ENCODE measurements around the gene SCN4B.

The SCN4B gene

DNA sequence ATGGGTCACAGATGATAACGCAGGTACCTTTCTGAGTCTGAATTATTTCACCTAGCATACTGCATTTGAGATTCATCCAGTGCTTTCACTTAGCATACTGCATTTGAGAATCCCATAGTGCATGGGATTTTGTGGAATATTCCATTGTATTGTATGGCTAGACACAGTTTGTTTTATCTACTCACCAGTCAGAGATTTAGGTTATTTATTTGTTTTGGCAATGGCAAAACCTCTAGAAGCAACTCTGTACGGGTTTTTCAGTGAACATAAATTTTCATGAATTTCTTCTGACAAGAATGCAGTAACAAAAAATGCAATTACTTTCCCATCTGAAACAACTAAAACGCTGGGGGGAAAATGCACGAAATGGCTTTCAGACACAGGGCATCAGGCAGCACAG lies 24.3 kb downstream of the SCN4B start:
- DNase-seq: no peak

DNA sequence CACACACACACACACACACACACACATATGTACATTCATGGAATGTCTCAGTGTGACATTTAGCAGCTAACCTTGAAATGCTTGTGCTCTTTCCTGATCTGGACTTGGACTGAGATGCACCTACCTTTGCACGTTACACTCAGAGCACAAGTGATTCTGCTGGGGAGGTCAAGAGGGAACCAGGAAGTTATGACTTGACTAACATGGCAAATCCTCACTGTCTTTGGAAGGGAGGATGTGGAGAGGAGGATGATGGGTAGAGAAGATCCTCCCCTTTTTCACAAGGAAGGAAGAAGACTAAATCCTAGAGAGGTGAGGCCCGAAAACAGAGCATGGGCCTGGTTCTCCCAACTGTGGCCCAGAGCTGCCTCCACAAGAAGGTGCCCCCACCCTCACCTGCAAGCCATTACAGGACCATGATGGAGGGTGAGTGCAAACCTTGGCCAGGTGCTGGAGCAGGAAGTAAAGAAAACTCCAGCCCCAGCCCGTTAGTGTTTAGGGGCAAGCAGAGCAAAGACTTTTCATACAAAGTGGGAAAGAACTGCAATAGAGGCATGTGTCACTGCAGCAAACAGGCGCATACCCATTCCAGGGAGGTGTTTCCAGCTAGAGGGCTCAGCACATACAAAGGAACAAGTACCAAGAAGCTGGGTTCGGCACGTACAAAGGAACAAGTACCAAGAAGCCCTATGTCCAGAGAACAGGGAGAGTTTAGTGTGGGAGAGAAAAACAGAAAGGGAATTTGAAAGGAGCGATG lies 26.4 kb downstream of the SCN4B start:
- no peak for DNase-seq

DNA sequence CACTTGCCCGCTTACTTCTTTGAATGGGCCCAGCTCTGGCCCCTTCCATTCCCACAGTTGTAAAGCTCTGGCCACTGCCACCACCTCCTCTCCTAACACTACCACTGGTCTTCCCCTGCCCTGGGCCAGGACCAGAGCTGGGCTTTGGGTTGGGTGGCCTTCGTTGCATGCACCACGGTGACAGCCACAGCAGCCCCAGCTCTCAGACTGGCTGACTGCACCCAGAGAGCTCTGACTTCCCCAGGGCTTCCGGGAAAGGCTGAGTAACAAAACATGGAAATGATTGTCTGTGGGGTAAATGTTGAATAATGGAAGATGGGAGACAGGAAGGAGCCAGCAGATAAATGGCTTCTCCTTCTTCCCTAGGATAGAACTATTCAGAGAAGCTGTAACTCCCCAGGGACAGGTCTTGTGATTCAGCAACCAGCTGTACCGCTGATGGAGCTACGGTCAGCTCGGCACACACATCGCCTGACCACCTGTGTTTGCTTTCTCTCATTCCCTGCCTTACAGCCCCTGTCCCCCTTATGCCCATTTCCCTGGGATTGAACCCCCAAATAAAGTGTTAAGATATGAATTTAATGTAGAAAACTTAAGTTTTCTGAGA lies 27.6 kb downstream of the SCN4B start:
- no peak for DNase-seq

DNA sequence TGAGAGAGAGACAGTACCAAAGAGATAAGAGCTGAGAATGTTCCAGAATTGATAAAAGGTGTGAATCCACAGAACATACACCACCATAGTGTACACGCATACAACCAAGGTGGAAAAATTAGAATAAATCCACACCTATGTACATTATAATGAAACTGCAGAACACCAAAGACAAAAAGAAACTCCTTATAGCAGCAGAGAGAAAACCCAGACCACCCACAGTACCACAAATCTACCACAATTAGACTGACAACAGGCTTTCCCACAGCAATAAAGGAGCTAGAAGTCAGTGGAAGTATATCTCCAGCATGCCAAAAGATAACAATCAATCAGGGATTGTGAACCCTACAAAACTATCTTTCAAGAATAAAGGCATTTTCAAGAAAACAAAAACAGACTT lies 31.8 kb downstream of the SCN4B start:
- no peak for DNase-seq

GRCh38 chr11:118117790-118118601 lies 34.6 kb downstream of the SCN4B start:
- no peak for DNase-seq

GRCh38 chr11:118115048-118115447 lies 37.6 kb downstream of the SCN4B start:
- no peak for DNase-seq

DNA sequence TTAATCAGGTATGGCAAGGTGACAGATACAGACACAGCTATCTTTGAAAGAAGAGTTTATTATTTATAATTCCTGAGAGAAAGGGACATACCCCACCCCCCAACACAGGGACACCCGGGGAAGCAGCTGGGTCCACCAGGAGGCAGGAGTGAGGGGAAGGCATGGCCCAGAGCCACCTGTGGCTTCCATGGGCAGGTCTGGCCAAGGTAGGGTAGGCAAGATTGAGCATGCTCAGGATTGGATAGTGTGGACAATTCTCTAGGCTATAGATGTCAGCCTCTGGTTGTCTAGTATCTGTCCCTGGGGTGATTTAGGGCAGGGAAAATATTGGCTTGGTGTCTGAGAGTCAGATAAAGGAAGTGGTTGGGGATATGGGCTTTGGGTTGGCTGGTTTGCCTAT lies 38.4 kb downstream of the SCN4B start:
- no peak for DNase-seq

DNA sequence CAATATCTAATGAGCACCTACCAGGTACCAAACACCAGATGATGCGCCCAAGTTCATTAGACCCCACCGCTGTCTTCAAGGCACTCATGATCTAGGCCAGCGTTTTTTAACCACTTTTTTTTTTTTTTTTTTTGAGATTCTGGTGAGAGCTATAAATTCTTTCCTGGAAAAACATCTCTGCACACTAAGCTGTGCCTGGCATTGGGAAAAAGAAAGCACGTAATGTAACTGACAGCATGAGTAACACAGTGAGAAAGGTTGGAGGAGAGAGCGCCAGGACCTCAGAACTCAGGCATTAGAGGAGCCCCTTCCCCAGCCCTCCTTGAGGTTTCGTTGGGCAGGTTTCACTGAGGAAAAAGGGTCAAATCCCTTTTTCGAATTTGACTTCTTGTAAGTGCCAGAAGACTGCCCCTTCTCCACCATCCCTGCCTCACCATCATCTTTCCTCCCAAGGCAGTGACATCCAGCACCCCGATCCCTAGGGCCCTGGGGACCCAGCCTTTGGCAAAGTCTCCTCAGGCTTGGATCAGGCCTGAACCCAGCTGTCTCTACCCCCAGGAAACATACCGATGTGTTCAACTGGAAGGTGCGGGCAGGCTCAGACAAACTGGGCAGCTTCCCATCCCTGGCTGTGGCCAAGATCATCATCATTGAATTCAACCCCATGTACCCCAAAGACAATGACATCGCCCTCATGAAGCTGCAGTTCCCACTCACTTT lies 39.8 kb downstream of the SCN4B start:
- no peak for DNase-seq

GRCh38 chr11:118111744-118112035 lies 40.9 kb downstream of the SCN4B start:
- no peak for DNase-seq

GRCh38 chr11:118111019-118111743 lies 41.4 kb downstream of the SCN4B start:
- no peak for DNase-seq

- no peak for DNase-seq
Measured at GRCh38 chr11:118109231-118109630, 43.4 kb downstream of the SCN4B start.

DNA sequence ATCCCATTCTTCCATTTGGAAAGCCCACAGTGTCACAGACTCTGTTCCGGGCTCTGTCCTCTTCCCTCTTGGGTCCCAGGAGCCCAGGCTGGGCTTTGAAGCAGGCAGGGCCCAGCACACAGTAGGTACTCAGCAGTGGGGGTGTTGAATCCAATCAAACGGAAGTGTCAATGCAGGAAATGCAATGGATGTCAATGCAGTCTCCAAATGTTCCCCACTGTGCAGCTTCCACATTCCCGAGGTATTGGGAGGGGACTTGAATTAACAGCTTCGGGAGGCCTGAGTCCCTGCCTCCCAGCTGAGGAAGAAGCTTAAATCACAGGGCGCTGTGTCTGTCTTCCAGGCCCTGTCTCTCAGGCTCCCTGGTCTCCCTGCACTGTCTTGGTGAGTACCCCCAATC lies 44.1 kb downstream of the SCN4B start:
- no peak for DNase-seq

GRCh38 chr11:118106789-118107335 lies 45.8 kb downstream of the SCN4B start:
- DNase-seq: no peak

- no peak for DNase-seq
Measured at GRCh38 chr11:118105657-118106305, 46.8 kb downstream of the SCN4B start.

- no peak for DNase-seq
Measured at GRCh38 chr11:118104491-118104890, 48.1 kb downstream of the SCN4B start.

GRCh38 chr11:118102721-118103261 lies 49.8 kb downstream of the SCN4B start:
- no peak for DNase-seq

DNA sequence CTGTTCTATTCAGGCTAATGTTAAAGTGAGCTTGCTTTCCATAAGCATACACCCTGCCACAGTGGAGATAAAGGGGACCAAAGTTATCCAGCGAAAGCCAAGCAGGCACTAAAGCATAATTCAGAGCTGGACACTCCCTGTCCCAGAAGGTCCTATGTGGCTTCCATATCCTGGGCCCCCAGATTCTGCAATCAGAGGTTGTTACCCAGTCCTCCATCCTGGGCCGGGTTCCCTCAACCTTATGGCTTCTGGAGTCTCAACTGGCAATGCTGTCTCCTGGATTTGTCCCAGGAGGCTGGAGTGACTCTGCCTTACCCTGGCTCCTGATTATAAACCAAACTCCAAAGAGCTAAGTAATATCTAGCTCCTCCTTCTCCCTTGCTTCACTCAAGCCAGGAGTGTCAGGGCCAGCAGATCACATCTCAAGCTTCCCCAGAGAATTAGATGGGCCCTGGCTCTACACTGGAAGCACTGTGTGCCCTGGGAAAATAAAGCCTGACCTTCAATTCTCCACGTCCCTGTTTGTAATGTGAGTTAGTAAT lies 51.9 kb downstream of the SCN4B start:
- DNase-seq: no peak

GRCh38 chr11:118099838-118100556 lies 52.6 kb downstream of the SCN4B start:
- DNase-seq: no peak

- no peak for DNase-seq
Measured at GRCh38 chr11:118098996-118099837, 53.4 kb downstream of the SCN4B start.

DNA sequence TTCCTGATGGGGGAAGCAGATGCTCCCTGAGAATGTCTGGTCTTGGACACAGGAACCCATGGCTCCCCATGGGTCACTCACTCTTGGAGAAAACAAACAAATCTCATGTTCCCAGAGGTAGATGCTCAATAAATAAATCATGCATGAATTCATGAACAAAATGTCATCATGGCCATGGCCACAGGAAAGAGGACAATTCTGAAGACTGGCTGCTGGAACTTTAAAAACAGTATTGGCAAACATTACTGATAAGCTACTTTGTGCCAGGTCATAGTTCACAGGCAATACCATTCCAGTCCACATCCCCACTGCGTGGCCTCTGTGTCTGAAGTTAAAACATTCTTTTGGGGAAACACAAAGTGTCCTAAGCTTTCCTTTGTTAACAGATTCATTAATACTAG lies 56.7 kb downstream of the SCN4B start:
- DNase-seq: no peak
